ENCODE measurements around the gene TMEM256. TPM values are rescaled to one million over a fixed set of nuclear protein-coding genes. Genes with fewer than 3 reads are reported as not detected.

The TMEM256 gene
- total and polyA plus RNA-seq, 9 of the 15 experiments (the other 6 are each of a cell fraction or from before 2014, with no cell fraction given), result 43.4 to 177 (median 68.5) TPM

DNA sequence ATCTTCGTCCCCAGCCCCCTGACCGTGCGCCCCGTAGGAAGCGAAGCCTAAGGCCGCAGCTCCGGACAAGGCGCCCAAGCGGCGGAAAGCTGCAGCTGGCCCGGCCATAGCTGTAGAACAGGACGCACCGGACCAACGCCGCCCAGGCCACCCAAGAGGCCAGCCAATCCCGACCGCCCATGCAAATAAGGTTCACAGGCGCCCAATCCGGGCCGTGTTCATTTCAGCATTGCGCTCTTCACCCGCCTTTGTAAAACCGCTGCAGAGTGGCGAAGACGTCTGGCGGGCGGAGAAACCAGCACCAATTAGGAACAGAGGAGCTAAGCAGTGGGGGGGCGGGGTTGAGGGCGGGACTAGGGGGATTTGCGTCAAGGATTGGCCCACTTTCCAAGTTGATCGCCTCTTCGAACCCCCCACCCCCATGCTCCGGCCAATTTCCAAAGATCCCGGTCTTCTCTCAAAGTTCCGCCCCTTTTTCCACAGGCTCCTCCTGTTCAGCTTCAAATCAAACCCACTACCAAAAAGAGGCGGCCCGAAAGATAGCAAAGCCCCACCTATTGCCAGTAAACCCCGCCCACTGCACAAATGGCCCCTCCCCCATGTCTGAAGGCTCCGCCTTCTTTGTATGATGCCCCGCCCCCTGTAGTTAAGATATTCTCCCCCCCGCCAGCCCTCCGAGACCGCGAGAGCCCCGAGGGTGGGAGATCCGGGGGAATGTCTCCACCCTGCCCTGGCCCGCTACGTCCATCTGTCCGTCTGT, at the start of gene TMEM256 (continued):
- TF ChIP-seq ZNF764 (CRISPR knock-in tag; IDR thresholded peaks at IDR 0.05; ENCODE audit: low read depth) (no peak), ZNF583 (CRISPR knock-in tag; IDR thresholded peaks at IDR 0.05) (no peak), THRAP3 (IDR thresholded peaks at IDR 0.05; ENCODE audit: borderline replicate concordance) (no peak), ARID2 (IDR thresholded peaks at IDR 0.05) (no peak), GTF2E2 (tag; IDR thresholded peaks at IDR 0.05) (no peak), YY1 (IDR thresholded peaks at IDR 0.05; ENCODE audit: borderline replicate concordance in 1 of 3, control insufficient read depth in 1 of 3, extremely low read depth in 1 of 3, insufficient read depth in 3 of 3, insufficient read length in 1 of 3, insufficient replicate concordance in 2 of 3, low read depth in 1 of 3, low read length in 2 of 3) (peak in 2 of 3 experiments; percentile 65 to 89), ZNF12 (CRISPR knock-in tag; IDR thresholded peaks at IDR 0.05) (no peak), ZNF140 (CRISPR knock-in tag; IDR thresholded peaks at IDR 0.05) (no peak), NCOR1 (IDR thresholded peaks at IDR 0.05) (no peak), GATA2 (CRISPR knock-in tag; IDR thresholded peaks at IDR 0.05) (no peak), PHB (CRISPR knock-in tag; IDR thresholded peaks at IDR 0.05) (no peak), CREB1 (IDR thresholded peaks at IDR 0.05) (0 out of 2 replicates have a peak, but pooled peaks have one; percentile 43), CREB1 (CRISPR knock-in tag; IDR thresholded peaks at IDR 0.05) (peak; percentile 52; the same call in 1 of the 2 replicates)
- TF ChIP-seq, protein P1, sequence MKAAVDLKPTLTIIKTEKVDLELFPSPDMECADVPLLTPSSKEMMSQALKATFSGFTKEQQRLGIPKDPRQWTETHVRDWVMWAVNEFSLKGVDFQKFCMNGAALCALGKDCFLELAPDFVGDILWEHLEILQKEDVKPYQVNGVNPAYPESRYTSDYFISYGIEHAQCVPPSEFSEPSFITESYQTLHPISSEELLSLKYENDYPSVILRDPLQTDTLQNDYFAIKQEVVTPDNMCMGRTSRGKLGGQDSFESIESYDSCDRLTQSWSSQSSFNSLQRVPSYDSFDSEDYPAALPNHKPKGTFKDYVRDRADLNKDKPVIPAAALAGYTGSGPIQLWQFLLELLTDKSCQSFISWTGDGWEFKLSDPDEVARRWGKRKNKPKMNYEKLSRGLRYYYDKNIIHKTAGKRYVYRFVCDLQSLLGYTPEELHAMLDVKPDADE (conservative IDR thresholded peaks at IDR 0.05; ENCODE audit: control insufficient read depth, low read depth, low read length), result no peak; the same call in 1 of the 2 replicates
- TF ChIP-seq, protein P2, sequence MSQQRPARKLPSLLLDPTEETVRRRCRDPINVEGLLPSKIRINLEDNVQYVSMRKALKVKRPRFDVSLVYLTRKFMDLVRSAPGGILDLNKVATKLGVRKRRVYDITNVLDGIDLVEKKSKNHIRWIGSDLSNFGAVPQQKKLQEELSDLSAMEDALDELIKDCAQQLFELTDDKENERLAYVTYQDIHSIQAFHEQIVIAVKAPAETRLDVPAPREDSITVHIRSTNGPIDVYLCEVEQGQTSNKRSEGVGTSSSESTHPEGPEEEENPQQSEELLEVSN (IDR thresholded peaks at IDR 0.05; ENCODE audit: borderline replicate concordance in 1 of 2, extremely low read depth in 1 of 2, insufficient read depth in 1 of 2, insufficient read length in 1 of 2, low read depth in 1 of 2, low read length in 1 of 2, poor library complexity in 1 of 2, severe bottlenecking in 1 of 2), result no peak
- TF ChIP-seq, protein P3, sequence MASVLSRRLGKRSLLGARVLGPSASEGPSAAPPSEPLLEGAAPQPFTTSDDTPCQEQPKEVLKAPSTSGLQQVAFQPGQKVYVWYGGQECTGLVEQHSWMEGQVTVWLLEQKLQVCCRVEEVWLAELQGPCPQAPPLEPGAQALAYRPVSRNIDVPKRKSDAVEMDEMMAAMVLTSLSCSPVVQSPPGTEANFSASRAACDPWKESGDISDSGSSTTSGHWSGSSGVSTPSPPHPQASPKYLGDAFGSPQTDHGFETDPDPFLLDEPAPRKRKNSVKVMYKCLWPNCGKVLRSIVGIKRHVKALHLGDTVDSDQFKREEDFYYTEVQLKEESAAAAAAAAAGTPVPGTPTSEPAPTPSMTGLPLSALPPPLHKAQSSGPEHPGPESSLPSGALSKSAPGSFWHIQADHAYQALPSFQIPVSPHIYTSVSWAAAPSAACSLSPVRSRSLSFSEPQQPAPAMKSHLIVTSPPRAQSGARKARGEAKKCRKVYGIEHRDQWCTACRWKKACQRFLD (CRISPR knock-in tag; IDR thresholded peaks at IDR 0.05), result no peak
- TF ChIP-seq, protein P4, sequence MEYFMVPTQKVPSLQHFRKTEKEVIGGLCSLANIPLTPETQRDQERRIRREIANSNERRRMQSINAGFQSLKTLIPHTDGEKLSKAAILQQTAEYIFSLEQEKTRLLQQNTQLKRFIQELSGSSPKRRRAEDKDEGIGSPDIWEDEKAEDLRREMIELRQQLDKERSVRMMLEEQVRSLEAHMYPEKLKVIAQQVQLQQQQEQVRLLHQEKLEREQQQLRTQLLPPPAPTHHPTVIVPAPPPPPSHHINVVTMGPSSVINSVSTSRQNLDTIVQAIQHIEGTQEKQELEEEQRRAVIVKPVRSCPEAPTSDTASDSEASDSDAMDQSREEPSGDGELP (CRISPR knock-in tag; IDR thresholded peaks at IDR 0.05; ENCODE audit: borderline replicate concordance), result peak; percentile 95
- TF ChIP-seq, protein P5, sequence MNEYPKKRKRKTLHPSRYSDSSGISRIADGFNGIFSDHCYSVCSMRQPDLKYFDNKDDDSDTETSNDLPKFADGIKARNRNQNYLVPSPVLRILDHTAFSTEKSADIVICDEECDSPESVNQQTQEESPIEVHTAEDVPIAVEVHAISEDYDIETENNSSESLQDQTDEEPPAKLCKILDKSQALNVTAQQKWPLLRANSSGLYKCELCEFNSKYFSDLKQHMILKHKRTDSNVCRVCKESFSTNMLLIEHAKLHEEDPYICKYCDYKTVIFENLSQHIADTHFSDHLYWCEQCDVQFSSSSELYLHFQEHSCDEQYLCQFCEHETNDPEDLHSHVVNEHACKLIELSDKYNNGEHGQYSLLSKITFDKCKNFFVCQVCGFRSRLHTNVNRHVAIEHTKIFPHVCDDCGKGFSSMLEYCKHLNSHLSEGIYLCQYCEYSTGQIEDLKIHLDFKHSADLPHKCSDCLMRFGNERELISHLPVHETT (CRISPR knock-in tag; conservative IDR thresholded peaks at IDR 0.05 in 1 of 2, IDR thresholded peaks at IDR 0.05 in 1 of 2), result peak in 1 of 2 experiments; percentile 46; a peak in 1 of 4 replicates
